ENCODE data around the gene TMEM158. TPM values are rescaled to one million over a fixed set of nuclear protein-coding genes. Genes with fewer than 3 reads are reported as not detected.

The TMEM158 gene
- total RNA-seq, 4 donors from 2014 or later = 0.97 to 4.6 (median 2.2) TPM

- no peak for DNase-seq (ENCODE audit: low spot score in 2 of 2)
- Histone ChIP-seq H3K4me3 (no peak overlapping the region), H3K9me3 (no peaks in the 10 kb centered on the region), H3K27ac (no peak overlapping the region), H3K4me1 (no peaks in the 10 kb centered on the region), H3K27me3 (peaks cover 10% of the 10 kb centered on the region), H3K36me3 (no peaks in the 10 kb centered on the region)
- TF ChIP-seq CTCF (IDR thresholded peaks at IDR 0.05) (no peak), EP300 (IDR thresholded peaks at IDR 0.05) (no peak), POLR2AphosphoS5 (IDR thresholded peaks at IDR 0.05) (no peak), POLR2A (IDR thresholded peaks at IDR 0.05) (no peak)
- WGBS = 75% methylated on average over 6 of the region's 6 CpGs
Measured at GRCh38 chr3:45272032-45272810, 46.1 kb upstream of the TMEM158 start.

- Histone ChIP-seq H3K9me3 (no peaks in the 10 kb centered on the region), H3K27ac (no peak overlapping the region), H3K36me3 (no peaks in the 10 kb centered on the region), H3K4me1 (no peaks in the 10 kb centered on the region), H3K4me3 (no peak overlapping the region), H3K27me3 (peaks cover 5% of the 10 kb centered on the region)
- no peak for TF ChIP-seq POLR2AphosphoS5 (IDR thresholded peaks at IDR 0.05)
- TF ChIP-seq EP300 (IDR thresholded peaks at IDR 0.05) = no peak
- TF ChIP-seq CTCF (IDR thresholded peaks at IDR 0.05) = no peak
- no peak for TF ChIP-seq POLR2A (IDR thresholded peaks at IDR 0.05)
- WGBS = 94% methylated on average over 2 of the region's 2 CpGs
- no peak for DNase-seq (ENCODE audit: low spot score in 2 of 2)
Measured at GRCh38 chr3:45269952-45270351, 43.9 kb upstream of the TMEM158 start.

DNA sequence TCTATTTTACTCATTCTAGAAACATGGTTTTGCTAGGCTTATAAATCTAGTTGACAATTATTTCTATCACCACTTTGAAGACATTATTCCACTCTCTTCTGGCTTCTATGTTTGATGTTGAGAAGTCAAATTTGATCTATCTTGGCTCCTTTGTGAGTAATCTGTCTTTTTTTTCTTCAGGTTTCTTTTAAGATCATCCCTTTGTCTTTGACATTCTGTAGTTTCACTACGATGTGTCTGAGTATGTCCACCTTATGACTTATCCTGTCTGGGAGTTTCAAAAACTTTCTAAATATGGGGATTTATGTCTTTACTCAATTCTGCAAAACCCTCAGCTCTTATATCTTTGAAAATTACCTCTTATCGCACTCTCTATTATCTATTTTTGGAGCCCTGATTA lies 41.0 kb upstream of the TMEM158 start:
- WGBS = 76% methylated on average over 2 of the region's 2 CpGs
- Histone ChIP-seq H3K4me1 (no peaks in the 10 kb centered on the region), H3K27ac (no peak overlapping the region), H3K9me3 (no peaks in the 10 kb centered on the region), H3K36me3 (no peaks in the 10 kb centered on the region), H3K27me3 (peaks cover 2% of the 10 kb centered on the region), H3K4me3 (no peak overlapping the region)
- no peak for DNase-seq (ENCODE audit: low spot score in 2 of 2)
- no peak for TF ChIP-seq POLR2AphosphoS5 (IDR thresholded peaks at IDR 0.05)
- TF ChIP-seq EP300 (IDR thresholded peaks at IDR 0.05) = no peak
- TF ChIP-seq POLR2A (IDR thresholded peaks at IDR 0.05) = no peak
- TF ChIP-seq CTCF (IDR thresholded peaks at IDR 0.05) = no peak

GRCh38 chr3:45261333-45262110 lies 35.4 kb upstream of the TMEM158 start:
- 63% methylated on average over 6 of the region's 6 CpGs for WGBS
- no peak for DNase-seq (ENCODE audit: low spot score in 2 of 2)
- TF ChIP-seq POLR2AphosphoS5 (IDR thresholded peaks at IDR 0.05) (no peak), CTCF (IDR thresholded peaks at IDR 0.05) (no peak), EP300 (IDR thresholded peaks at IDR 0.05) (no peak), POLR2A (IDR thresholded peaks at IDR 0.05) (no peak)
- no peaks in the 10 kb centered on the region for H3K36me3 ChIP-seq
- no peak overlapping the region for H3K27ac ChIP-seq
- no peak overlapping the region for H3K4me3 ChIP-seq
- peaks cover 2% of the 10 kb centered on the region for H3K27me3 ChIP-seq
- no peaks in the 10 kb centered on the region for H3K9me3 ChIP-seq
- H3K4me1 ChIP-seq = no peaks in the 10 kb centered on the region

- Histone ChIP-seq H3K27me3 (peaks cover 2% of the 10 kb centered on the region), H3K9me3 (no peaks in the 10 kb centered on the region), H3K36me3 (no peaks in the 10 kb centered on the region), H3K4me1 (no peaks in the 10 kb centered on the region), H3K4me3 (no peak overlapping the region), H3K27ac (no peak overlapping the region)
- DNase-seq (ENCODE audit: low spot score in 2 of 2) = no peak
- TF ChIP-seq CTCF (IDR thresholded peaks at IDR 0.05) = no peak
- TF ChIP-seq POLR2A (IDR thresholded peaks at IDR 0.05) = no peak
- no peak for TF ChIP-seq EP300 (IDR thresholded peaks at IDR 0.05)
- TF ChIP-seq POLR2AphosphoS5 (IDR thresholded peaks at IDR 0.05) = no peak
Measured at GRCh38 chr3:45259133-45259532, 33.0 kb upstream of the TMEM158 start.
